ENCODE data around the gene TBP.
"Not testable (repeated sequence)": the region's sequence is repeated elsewhere in the genome, so short reads cannot be mapped to it uniquely, and the experiment has no call there.

Gene TBP

GRCh38 chr6:170609225-170609624, 55.1 kb downstream of the TBP start:
- not testable (repeated sequence) for DNase-seq (ENCODE audit: low read depth)

- DNase-seq (ENCODE audit: low read depth) = not testable (repeated sequence)
These were observed 58.2 kb downstream of the TBP start for GRCh38 chr6:170612256-170612804.

DNA sequence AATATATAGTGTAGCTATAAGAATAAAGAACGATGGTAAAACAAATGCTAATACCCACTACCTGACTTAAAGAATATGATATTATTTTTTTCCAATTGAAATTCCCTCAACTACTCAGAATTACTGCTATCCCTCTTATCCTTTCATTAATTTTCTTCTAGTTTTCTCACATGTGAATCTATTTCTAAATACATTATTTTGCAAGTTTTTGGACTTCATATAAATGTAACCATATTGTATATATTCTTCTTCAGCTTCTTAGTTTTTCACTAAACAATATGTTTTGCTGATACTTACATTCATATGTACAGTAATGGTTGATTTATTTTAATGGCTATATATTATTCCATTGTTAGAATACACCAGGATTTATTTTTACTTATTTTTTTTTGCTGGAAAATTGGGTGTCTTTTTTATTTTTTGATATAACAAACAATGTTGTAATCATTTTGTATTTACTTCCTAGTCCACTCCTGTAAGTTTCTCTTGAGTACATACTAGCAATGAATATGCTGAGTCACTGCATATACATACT, 61.9 kb downstream of the TBP start:
- DNase-seq (ENCODE audit: low read depth) = not testable (repeated sequence)

All from EH (cell line).